Astrocyte (in vitro differentiated cells and primary cell): ENCODE results near the gene SCIMP.

ENCODE experiments used
- EZH2 ChIP-seq: IDR thresholded peaks from 2 replicates; pipeline ENCODE4 v1.6.1; 2012; ENCODE audit warnings: mild to moderate bottlenecking, low read length, inconsistent platforms; ENCODE audit not compliant: insufficient read depth
- TF ChIP-seq, protein P1 (sequence below): IDR thresholded peaks from 2 replicates; pipeline ENCODE4 v1.5.1; 2011; ENCODE audit warnings: low read depth, mild to moderate bottlenecking, inconsistent platforms, low read length, moderate library complexity; ENCODE audit not compliant: insufficient read depth

GRCh38 chr17:5281814-5282641, 47.4 kb upstream of the SCIMP start, which contains the start of gene RABEP1:
- TF ChIP-seq, protein P1, sequence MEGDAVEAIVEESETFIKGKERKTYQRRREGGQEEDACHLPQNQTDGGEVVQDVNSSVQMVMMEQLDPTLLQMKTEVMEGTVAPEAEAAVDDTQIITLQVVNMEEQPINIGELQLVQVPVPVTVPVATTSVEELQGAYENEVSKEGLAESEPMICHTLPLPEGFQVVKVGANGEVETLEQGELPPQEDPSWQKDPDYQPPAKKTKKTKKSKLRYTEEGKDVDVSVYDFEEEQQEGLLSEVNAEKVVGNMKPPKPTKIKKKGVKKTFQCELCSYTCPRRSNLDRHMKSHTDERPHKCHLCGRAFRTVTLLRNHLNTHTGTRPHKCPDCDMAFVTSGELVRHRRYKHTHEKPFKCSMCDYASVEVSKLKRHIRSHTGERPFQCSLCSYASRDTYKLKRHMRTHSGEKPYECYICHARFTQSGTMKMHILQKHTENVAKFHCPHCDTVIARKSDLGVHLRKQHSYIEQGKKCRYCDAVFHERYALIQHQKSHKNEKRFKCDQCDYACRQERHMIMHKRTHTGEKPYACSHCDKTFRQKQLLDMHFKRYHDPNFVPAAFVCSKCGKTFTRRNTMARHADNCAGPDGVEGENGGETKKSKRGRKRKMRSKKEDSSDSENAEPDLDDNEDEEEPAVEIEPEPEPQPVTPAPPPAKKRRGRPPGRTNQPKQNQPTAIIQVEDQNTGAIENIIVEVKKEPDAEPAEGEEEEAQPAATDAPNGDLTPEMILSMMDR, result no peak
- TF ChIP-seq EZH2, result no peak
